ENCODE results near the gene PKD2. TPM values are rescaled to one million over a fixed set of nuclear protein-coding genes. Genes with fewer than 3 reads are reported as not detected.
A peak's percentile ranks its signal among the peaks of the same experiment; 100 is the strongest.

Gene PKD2
- 33.4 TPM for total RNA-seq

- peak; percentile 62 for DNase-seq
Observed at GRCh38 chr4:88007304-88008121, at the start of gene PKD2. TSS of gene PKD2 (plus strand) at chr4:88007635. CDS start at chr4:88007734, 99 bp downstream.

GRCh38 chr4:87961993-87962392 lies 45.4 kb upstream of the PKD2 start:
- no peak for DNase-seq

- no peak for DNase-seq
Observed at GRCh38 chr4:87962398-87963146, 44.9 kb upstream of the PKD2 start.

DNA sequence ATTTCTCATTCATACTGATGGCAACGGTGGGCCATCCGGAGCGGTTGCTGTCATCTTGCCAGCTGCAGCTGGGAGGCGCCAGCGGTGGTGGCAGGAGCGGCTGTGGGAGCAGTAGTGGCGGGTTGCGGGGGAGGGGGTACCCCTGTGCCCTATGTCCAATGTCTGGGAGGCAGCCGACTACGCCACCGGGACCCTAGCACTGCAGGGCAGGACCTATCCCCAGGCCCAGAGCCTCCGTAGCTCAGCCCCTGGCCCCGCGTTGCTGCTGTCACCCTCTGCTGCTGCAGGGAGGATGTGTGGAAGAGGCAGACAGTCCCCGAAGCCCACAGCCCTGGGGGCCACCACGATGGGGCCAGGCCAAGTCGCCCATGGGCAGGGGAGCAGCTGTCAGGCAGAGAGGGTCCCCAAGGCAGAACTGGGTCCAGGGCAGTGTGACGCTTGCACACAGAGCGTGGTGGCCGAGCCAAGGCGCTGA lies 41.9 kb upstream of the PKD2 start:
- DNase-seq: no peak

DNA sequence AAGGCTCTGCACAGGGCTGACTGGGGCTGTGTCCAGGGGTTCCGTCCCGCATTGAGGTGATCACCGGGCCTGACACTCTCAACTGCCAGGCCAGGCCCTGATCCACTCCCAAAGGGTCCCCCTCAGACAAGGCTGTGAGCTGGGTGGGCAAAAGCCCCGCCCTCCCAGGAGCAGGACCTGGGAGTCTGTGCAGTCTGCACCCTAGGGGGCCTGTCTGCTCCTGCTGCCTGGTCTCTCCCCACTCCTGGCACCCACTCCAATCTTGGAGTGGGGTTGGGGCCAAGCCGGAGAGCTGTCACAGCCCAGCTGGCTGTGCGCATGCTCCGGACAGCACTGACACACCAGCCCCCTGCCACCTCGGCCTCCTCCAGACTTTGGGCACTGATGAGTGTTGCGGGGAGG lies 41.3 kb upstream of the PKD2 start:
- DNase-seq: no peak

DNA sequence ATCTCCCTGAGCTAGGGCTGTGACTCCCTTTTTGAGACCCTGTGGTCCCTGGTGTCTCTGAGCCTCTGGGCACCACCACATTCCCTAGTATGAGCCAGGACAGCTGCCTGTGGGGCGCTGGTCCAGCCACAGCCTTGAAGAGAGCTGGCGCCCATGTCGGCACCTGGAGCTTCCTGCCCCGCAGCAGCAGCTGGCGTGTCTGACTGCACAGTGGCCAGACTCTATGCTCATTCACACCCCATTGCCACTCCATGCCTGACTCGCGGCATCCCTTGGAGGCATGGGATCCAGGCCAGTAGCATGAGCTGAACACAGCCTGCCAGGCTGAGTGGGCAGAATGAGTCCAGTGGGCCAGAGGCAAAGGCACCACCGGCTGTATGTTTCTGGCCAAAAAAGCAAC lies 40.2 kb upstream of the PKD2 start:
- DNase-seq: no peak

DNA sequence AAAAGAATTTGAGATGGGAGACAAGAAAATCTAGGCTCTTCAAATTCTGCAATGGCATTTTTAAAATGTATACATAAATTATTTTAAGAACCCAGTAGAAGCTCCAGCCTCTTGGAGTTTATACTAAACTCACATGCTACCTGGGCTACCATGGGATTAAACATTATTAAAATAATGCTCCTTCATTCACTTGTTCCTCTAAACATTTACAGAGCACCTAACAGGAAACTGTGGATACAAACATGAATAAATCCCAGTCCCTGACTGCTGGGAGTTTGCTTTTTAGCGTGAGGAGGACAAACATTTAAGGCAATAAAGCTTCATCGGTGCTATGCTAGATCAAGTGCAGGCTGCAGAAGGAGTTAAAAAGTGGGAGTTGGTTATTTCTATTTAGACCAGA lies 37.3 kb upstream of the PKD2 start:
- no peak for DNase-seq

- no peak for DNase-seq
Observed at GRCh38 chr4:87971866-87972265, 35.6 kb upstream of the PKD2 start.

GRCh38 chr4:87973283-87974169 lies 33.9 kb upstream of the PKD2 start:
- DNase-seq: peak; percentile 46

DNA sequence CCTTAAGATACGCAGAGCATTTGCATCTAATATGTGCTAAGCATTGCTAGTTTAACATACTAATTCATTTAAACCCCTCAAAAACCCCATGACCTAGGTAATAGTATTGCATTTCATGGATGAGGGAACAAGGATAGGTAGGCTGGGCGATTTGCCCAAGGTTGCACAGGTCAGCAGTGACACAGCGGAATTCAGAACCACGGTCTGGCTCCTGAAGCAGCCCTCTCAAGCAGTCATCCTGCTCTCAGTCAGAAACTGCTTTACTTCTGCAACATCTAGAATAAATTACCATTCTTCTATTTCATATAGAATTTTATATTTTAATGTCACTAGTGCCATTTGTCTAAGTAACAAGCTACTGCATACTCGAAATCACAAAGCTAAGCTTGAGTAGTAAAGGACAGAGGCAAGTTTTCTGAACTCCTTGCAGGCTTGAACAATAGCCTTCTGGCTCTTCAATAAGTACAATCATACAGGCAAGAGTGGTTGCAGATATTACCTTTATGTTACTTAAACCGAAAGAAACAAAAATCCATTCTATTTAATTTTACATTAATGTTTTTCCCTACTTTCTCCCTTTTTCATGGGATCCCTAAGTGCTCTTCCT lies 32.5 kb upstream of the PKD2 start:
- no peak for DNase-seq

- DNase-seq: no peak
Observed at GRCh38 chr4:87975466-87975865, 32.0 kb upstream of the PKD2 start, which contains the start of gene SPP1. TSS of gene SPP1 (plus strand) at chr4:87975714. CDS start at chr4:87976896, 1,182 bp downstream.

GRCh38 chr4:87977521-87978278 lies 29.7 kb upstream of the PKD2 start:
- no peak for DNase-seq

- no peak for DNase-seq
Observed at GRCh38 chr4:87978681-87979080, 28.8 kb upstream of the PKD2 start.

DNA sequence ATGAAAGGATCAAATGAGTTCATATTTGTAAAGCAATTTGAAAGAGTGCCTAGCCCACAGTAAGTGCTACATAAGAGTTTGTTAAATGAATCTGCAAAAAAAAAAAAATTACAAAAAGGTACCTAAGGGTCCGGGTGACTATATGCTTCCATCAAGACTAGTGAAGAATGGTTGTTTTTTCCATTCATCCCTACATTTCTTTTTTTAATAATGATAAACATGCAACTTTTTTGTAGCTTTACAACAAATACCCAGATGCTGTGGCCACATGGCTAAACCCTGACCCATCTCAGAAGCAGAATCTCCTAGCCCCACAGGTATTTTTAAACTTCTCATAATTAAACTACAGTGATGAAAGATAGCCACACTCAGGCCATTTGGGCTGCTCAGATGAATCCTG lies 27.6 kb upstream of the PKD2 start:
- DNase-seq: no peak

GRCh38 chr4:87981486-87981885 lies 25.9 kb upstream of the PKD2 start:
- no peak for DNase-seq

- no peak for DNase-seq
Observed at GRCh38 chr4:87982036-87982435, 25.4 kb upstream of the PKD2 start.

DNA sequence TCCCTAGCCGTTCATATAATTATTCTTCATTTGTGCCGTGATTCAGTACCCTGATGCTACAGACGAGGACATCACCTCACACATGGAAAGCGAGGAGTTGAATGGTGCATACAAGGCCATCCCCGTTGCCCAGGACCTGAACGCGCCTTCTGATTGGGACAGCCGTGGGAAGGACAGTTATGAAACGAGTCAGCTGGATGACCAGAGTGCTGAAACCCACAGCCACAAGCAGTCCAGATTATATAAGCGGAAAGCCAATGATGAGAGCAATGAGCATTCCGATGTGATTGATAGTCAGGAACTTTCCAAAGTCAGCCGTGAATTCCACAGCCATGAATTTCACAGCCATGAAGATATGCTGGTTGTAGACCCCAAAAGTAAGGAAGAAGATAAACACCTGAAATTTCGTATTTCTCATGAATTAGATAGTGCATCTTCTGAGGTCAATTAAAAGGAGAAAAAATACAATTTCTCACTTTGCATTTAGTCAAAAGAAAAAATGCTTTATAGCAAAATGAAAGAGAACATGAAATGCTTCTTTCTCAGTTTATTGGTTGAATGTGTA lies 24.9 kb upstream of the PKD2 start:
- no peak for DNase-seq

DNA sequence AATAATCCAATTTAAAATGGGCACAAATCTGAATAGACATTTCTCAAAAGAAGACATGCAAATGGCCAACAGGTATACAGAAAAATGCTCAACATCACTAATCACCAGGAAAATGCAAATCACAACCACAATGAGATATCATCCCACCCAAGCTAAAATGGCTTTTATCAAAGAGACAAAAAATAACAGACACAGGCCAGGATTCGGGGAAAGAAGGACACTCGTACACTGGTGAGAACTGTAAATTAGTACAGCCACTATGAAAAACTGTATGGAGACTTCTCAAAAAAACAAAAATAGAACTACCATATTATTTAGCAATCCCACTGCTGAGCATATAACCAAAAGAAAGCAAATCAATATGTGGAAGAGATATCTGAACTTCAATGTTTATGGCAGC lies 23.4 kb upstream of the PKD2 start:
- DNase-seq: no peak

DNA sequence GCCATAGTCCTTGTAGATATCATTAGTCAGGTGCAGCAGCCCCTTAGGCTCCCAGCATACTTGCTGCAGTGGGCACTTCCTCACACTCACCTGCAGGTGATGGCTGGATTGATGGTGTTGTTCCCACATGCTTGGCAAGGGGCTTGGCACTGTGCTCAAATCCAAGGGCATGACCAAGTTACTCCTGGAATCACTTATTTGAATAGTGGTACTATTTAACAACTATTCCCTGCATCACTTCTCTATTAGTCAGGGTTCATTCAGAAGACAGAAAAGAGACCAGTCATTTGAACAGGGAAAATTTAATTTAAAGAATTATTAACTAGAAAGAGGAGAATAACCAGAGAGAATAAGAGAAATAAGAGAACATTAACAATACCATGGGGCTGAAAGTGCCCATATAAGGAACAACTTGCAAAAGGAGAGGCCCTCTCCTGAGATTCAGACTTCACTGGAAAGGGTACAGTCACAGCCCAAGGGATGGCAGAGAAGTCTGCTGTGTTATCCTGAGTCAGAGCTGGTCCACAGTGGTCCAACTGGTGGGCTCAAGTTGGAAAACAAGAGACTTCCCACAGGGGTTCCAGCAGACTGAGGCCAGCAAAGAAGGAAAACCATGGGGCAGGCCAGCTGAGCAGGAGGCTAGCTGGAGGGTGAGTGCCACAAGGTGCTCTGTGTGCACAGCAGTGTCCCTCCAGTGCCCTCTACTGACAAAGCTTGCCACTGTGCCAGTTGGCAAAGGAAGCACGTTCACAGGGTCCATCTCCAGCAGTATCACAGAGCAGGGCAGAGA lies 22.1 kb upstream of the PKD2 start:
- DNase-seq: no peak

DNA sequence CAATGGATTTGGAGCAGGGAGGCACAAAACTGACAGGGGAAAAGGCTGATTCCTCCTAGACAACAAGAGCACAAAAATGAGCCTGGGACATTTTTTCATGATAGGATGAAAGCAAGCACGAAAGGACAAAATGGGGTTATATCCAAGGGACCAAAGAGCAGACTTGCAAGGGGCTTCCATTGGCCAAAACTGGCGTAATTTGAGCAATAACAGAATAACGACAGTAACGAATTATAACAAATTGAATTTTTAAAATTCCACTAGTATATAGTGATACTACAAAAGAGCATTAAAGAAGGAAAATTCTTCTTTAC lies 21.6 kb upstream of the PKD2 start:
- DNase-seq: no peak

All from skin of body (tissue), 2 donors.